GM12872 (cell line): ENCODE measurements around the gene CEACAM18.

Source experiments
- CTCF ChIP-seq: IDR thresholded peaks from 3 replicates; pipeline ENCODE4 v1.5.1; 2011; ENCODE audit warnings: low read depth, mild to moderate bottlenecking, low read length, moderate library complexity; ENCODE audit not compliant: insufficient read depth

CEACAM18 gene

DNA sequence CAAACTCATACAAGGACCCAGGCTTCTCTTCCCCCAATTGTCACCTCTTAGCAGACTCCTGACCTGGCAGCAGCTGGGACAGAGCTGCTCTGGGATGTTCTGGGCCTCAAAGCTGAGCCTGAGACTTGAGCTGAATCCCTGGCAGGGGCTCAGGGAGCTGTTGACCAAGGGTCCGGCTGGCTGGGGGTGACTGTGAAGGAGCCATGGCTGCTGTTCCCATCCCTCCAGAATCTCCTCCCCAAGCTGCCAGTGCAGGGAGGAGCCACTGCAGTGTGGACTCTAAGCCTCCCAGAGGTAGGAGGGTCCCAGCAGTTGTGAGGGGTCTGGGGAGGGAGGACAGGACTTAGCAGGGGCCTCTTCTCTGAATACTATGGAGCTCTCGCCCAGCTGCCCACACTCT, 51.0 kb downstream of the CEACAM18 start:
- no peak for TF ChIP-seq CTCF

DNA sequence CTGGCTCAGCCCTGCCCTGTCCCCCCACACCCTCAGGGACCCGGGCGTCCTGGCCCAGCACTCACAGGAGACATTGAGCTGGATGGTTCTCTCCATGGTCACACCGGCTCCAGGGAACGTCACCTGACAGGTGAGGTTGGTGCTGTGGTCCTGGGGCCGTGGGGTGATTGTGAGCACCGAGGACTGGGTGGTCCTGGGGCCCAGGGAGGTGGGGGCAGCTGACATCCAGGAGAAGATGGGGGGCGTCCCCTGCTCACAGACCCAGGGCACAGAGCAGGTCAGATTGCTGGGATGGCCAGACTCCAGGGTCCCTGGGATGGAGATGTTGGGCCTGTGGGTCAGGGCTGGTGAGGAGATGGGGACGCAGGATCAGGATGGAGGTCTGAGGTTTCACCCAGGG, 52.3 kb downstream of the CEACAM18 start:
- no peak for TF ChIP-seq CTCF

DNA sequence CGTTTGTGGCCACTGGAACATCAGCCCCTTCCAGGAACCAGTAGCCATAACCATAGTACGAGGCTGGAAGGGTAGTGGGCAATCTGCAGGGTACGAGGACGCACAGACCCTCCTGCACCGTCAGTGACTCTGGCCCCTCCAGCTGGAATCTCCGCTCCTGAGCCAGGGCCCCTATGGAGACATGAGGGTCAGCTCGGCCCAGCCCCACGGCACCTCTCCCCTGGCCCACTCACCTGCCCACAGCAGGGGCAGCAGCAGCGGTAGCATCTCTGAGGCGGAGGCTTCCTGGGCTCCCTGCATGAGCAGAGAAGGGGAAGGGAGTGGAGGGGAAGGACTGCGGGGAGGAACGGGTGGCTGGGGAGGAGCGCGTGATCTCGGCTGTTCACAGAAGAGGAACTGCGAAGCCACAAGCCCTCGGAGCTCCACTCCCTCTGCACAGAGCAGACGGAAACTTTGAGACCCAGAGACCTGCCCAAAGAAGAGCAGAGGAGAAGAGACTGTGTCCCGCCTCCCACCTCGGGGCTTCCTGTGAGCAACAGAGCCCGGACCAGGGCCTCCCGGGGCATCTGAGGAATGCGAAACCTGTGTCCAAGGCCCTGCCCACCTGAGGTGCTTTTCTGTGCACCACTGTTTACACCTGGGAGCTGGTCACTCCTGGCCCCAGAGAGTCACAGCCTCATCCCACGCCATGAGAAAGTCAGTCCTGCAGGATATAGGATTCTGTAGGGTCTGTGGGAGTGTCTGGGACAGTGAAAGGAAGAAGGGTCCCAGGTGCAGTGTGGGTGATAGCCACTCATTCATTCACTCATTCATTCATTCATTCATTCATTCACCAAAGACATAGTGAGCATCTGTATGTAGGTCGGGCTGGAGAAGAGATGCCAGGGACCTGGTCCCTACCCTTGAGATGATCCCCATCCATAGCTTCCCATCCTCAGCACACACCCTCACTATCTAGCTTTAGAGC, 53.3 kb downstream of the CEACAM18 start, which contains the start of gene SIGLEC6:
Gene SIGLEC6, minus strand, starts transcription at position 322 of the 967 bp plus-strand sequence. Its CDS starts 22 bp downstream, at position 300.
- no peak for TF ChIP-seq CTCF

- TF ChIP-seq CTCF = no peak
These were observed 57.2 kb downstream of the CEACAM18 start for GRCh38 chr19:51535535-51535934.

GRCh38 chr19:51539821-51540366, 61.6 kb downstream of the CEACAM18 start:
- TF ChIP-seq CTCF = no peak
